PFSK-1 (cell line): ENCODE data around the gene BCL11A.

Experiments used
- FOXP2 ChIP-seq: optimal IDR thresholded peaks from 2 replicates; pipeline ENCODE3; 2011; ENCODE audit warnings: borderline replicate concordance, control low read depth, inconsistent platforms; ENCODE audit not compliant: insufficient read depth; ENCODE audit errors: extremely low read length, extremely low read depth
- POLR2AphosphoS5 ChIP-seq: IDR thresholded peaks from 2 replicates; pipeline ENCODE4 v1.6.1; 2012; ENCODE audit warnings: low read depth, mild to moderate bottlenecking, control low read depth, low read length, moderate library complexity
- SIN3A ChIP-seq: IDR thresholded peaks from 2 replicates; pipeline ENCODE4 v1.6.1; 2012; ENCODE audit warnings: mild to moderate bottlenecking, low read length, moderate library complexity, borderline replicate concordance; ENCODE audit not compliant: insufficient read depth
- TAF1 ChIP-seq: IDR thresholded peaks from 2 replicates; pipeline ENCODE4 v1.6.1; 2012; ENCODE audit warnings: low read length, control low read depth, borderline replicate concordance; ENCODE audit not compliant: insufficient read depth
- TF ChIP-seq, protein P1 (sequence below), 2 experiments: IDR thresholded peaks; 2 replicates each; pipeline versions ENCODE4 v1.6.1 to v1.8.0; 2011 to 2012; ENCODE audit warnings: low read depth in 2 of 2, low read length in 2 of 2, control low read depth in 1 of 2, inconsistent platforms in 1 of 2, mild to moderate bottlenecking in 1 of 2, moderate library complexity in 1 of 2; ENCODE audit not compliant: insufficient read depth in 1 of 2

The BCL11A gene

GRCh38 chr2:60505880-60506260 lies 47.6 kb downstream of the BCL11A start:
- TF ChIP-seq FOXP2: no peak
- TF ChIP-seq POLR2AphosphoS5: no peak
- no peak for TF ChIP-seq SIN3A
- TF ChIP-seq, protein P1, sequence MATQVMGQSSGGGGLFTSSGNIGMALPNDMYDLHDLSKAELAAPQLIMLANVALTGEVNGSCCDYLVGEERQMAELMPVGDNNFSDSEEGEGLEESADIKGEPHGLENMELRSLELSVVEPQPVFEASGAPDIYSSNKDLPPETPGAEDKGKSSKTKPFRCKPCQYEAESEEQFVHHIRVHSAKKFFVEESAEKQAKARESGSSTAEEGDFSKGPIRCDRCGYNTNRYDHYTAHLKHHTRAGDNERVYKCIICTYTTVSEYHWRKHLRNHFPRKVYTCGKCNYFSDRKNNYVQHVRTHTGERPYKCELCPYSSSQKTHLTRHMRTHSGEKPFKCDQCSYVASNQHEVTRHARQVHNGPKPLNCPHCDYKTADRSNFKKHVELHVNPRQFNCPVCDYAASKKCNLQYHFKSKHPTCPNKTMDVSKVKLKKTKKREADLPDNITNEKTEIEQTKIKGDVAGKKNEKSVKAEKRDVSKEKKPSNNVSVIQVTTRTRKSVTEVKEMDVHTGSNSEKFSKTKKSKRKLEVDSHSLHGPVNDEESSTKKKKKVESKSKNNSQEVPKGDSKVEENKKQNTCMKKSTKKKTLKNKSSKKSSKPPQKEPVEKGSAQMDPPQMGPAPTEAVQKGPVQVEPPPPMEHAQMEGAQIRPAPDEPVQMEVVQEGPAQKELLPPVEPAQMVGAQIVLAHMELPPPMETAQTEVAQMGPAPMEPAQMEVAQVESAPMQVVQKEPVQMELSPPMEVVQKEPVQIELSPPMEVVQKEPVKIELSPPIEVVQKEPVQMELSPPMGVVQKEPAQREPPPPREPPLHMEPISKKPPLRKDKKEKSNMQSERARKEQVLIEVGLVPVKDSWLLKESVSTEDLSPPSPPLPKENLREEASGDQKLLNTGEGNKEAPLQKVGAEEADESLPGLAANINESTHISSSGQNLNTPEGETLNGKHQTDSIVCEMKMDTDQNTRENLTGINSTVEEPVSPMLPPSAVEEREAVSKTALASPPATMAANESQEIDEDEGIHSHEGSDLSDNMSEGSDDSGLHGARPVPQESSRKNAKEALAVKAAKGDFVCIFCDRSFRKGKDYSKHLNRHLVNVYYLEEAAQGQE (IDR thresholded peaks at IDR 0.05; ENCODE audit: insufficient read depth in 1 of 2, low read depth in 2 of 2, low read length in 2 of 2): no peak
- TF ChIP-seq TAF1: no peak

DNA sequence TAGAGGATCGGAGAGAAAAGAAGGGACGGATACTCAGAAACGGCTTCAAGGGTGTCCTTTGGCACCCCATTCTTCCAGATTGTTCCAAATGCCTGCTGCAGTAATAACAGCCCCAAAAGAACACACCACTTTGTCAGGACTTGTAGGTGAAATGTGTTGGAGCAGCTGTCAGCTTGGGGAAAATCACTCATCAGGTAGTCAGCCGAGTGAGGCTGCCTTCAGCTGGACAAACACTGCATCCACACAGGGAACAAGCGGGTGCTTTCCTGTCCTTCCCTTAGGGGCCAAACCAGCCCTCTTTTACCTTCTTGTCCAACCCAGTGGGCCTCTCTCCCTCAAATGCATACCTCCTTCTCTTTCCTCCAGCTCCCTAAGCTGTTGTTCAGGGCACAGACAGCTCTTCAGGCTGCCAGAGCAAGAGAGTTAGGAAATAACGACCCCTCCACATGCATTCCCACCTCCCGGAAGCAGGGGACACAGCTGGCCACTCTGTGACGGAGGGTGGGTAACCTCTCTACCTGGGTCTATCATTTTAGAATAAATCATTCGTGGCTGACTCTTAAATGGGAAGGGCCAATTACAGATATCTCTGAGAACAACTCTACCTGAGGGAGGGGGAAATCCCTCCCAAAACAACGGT lies 48.1 kb downstream of the BCL11A start:
- no peak for TF ChIP-seq FOXP2
- TF ChIP-seq, protein P1 (IDR thresholded peaks at IDR 0.05; ENCODE audit: insufficient read depth in 1 of 2, low read depth in 2 of 2, low read length in 2 of 2): no peak
- TF ChIP-seq TAF1: no peak
- no peak for TF ChIP-seq POLR2AphosphoS5
- no peak for TF ChIP-seq SIN3A

- TF ChIP-seq TAF1 (no peak), POLR2AphosphoS5 (no peak), SIN3A (no peak), FOXP2 (no peak)
- TF ChIP-seq, protein P1 (IDR thresholded peaks at IDR 0.05; ENCODE audit: insufficient read depth in 1 of 2, low read depth in 2 of 2, low read length in 2 of 2): no peak
These were observed 49.4 kb downstream of the BCL11A start for GRCh38 chr2:60504049-60504448.

DNA sequence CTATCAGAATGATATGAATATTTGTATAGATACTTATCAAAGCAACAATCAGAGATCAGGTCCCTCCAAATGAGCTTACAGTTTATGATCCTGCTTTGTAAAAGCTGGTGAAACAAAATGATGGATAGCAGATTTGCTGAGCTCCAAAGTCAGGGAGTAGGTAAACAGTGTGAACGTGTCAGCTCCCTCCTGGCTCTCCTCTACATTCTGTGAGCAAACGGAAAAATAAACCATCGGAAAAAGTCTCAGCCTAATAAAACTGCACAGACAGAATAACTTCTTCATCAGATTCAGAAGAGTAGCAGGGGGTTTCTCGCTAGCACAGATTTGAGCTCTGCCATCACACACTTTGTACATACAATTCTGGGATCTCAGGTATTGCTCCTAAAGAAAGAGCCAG lies 51.3 kb downstream of the BCL11A start:
- no peak for TF ChIP-seq SIN3A
- TF ChIP-seq FOXP2: no peak
- no peak for TF ChIP-seq TAF1
- TF ChIP-seq, protein P1 (IDR thresholded peaks at IDR 0.05; ENCODE audit: insufficient read depth in 1 of 2, low read depth in 2 of 2, low read length in 2 of 2): no peak

DNA sequence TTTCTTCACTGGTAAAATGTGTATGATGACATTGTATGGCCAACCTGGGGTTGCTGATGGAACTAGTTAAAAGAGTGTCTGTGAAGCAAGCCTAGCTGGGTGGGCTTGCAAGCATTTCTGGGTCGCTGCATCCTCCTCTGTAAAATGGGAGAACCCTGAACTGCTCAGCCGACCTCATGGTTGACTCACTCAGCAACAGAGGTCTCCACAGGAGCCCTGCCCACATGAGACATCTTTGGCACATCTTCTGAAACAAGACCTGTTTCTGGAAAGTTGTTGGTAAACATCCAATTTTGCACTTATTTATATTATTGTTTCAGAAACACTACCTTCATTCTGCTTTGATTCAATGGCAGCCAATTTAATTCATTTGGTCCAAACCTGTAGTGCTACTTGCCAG lies 52.6 kb downstream of the BCL11A start:
- TF ChIP-seq TAF1 (no peak), SIN3A (no peak), FOXP2 (no peak), POLR2AphosphoS5 (no peak)
- TF ChIP-seq, protein P1 (IDR thresholded peaks at IDR 0.05; ENCODE audit: insufficient read depth in 1 of 2, low read depth in 2 of 2, low read length in 2 of 2): no peak
